GM19397 (cell line): Measurements from ENCODE around the gene RASA4B.
A peak's percentile ranks its signal among the peaks of the same experiment; 100 is the strongest.
"Not testable (repeated sequence)": the region's sequence is repeated elsewhere in the genome, so short reads cannot be mapped to it uniquely, and the experiment has no call there.

Experiments
- ATAC-seq: cut with Tn5 transposase; IDR thresholded peaks from one replicate; pipeline ENCODE4 v1.9.1; 2021; ENCODE audit warnings: mild to moderate bottlenecking, moderate library complexity; ENCODE audit not compliant: unreplicated experiment

Gene RASA4B

GRCh38 chr7:102512642-102513221, 4.8 kb downstream of the RASA4B start:
- ATAC-seq: not testable (repeated sequence)

- peak; percentile 46 for ATAC-seq
Observed at GRCh38 chr7:102511860-102512522, 5.6 kb downstream of the RASA4B start.

GRCh38 chr7:102510575-102510974, 7.0 kb downstream of the RASA4B start:
- ATAC-seq: not testable (repeated sequence)

- ATAC-seq: not testable (repeated sequence)
Observed at GRCh38 chr7:102507410-102508088, 10.0 kb downstream of the RASA4B start.

GRCh38 chr7:102505298-102506185, 12.0 kb downstream of the RASA4B start:
- not testable (repeated sequence) for ATAC-seq

- not testable (repeated sequence) for ATAC-seq
Observed at GRCh38 chr7:102503141-102503540, 14.4 kb downstream of the RASA4B start.

GRCh38 chr7:102498321-102498720, 19.3 kb downstream of the RASA4B start:
- not testable (repeated sequence) for ATAC-seq

- ATAC-seq: not testable (repeated sequence)
Observed at GRCh38 chr7:102497308-102497707, 20.3 kb downstream of the RASA4B start.

- ATAC-seq: not testable (repeated sequence)
Observed at GRCh38 chr7:102496861-102497260, 20.7 kb downstream of the RASA4B start.

GRCh38 chr7:102494473-102495149, 23.0 kb downstream of the RASA4B start:
- peak; percentile 72 for ATAC-seq

- not testable (repeated sequence) for ATAC-seq
Observed at GRCh38 chr7:102494026-102494425, 23.6 kb downstream of the RASA4B start.

- peak; percentile 35 for ATAC-seq
Observed at GRCh38 chr7:102493220-102493935, 24.2 kb downstream of the RASA4B start.

GRCh38 chr7:102490529-102491075, 27.0 kb downstream of the RASA4B start:
- ATAC-seq: peak; percentile 33

GRCh38 chr7:102484317-102484716, 33.3 kb downstream of the RASA4B start:
- not testable (repeated sequence) for ATAC-seq

- not testable (repeated sequence) for ATAC-seq
Observed at GRCh38 chr7:102481962-102482361, 35.6 kb downstream of the RASA4B start.

- not testable (repeated sequence) for ATAC-seq
Observed at GRCh38 chr7:102479982-102480637, 37.5 kb downstream of the RASA4B start.

- peak; percentile 11 for ATAC-seq
Observed at GRCh38 chr7:102479209-102479584, 38.4 kb downstream of the RASA4B start.

GRCh38 chr7:102478314-102479208, 39.0 kb downstream of the RASA4B start, which contains the start of gene POLR2J:
TSS of gene POLR2J (minus strand) at chr7:102478922. CDS start at chr7:102478860, 62 bp downstream.
- peak; percentile 74 for ATAC-seq
